Measurements from ENCODE around the gene PIK3R6.

Gene PIK3R6

DNA sequence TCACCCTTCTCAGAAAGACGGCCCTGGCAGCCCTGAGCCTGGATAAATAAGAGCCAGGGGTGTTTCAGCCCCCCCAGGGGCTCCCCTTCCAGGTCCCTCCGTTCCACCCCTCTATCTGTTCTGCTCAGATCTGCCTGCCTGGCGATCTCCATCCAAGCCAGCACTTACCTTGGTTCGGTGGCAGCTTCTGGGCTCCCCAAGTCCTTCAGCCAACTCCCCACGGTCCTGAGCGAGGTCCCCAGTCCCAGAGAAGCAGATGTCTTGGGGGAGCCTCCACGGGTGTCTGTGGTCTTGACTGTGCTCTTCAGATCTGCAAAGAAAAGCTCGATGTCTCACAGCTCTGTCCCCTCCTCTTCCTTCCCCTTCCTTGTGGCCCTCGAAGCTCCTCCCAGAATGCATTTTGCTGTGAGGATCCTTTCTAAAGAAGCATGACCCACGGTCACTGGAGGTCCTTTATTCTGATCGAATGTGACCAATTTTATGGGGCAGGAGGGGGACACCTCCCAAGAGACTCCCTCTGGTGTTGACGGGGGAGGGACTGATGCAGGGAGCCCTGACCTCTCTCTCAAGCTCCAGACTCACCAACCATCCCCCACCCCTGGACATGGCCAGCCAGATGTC is at the start of gene PIK3R6:
TSS of gene PIK3R6 (minus strand) at position 314 of the 621 bp plus-strand sequence. CDS start 17,880 bp downstream, outside the sequence.
- peak in 1 of 2 donors; percentile 49 for DNase-seq

GRCh38 chr17:8916466-8916865 is 49.0 kb upstream of the PIK3R6 start:
- DNase-seq: no peak

DNA sequence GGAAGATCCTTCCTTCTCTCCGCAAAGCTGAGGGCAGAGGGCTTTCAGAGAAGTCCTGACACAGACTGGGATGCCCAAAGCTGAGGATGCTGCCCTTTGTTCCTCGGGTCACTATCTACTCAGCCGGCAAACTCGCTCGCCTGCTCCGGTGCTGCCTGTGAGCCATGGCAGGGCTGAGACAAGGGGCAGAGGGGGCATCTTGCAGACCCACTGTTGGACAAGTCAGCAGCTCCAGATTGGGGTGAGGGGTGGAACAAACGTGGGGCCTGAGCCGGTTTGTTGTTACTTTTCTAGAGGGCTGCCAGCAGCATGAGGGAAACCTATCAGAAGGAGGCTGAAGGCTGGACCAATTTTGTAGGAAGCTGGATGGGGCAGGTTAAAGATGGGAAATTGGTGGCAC is 47.1 kb upstream of the PIK3R6 start:
- no peak for DNase-seq

GRCh38 chr17:8913879-8914278 is 46.4 kb upstream of the PIK3R6 start:
- DNase-seq: no peak

GRCh38 chr17:8913091-8913490 is 45.6 kb upstream of the PIK3R6 start:
- no peak for DNase-seq

- no peak for DNase-seq
Measured at GRCh38 chr17:8912084-8912981, 44.9 kb upstream of the PIK3R6 start.

DNA sequence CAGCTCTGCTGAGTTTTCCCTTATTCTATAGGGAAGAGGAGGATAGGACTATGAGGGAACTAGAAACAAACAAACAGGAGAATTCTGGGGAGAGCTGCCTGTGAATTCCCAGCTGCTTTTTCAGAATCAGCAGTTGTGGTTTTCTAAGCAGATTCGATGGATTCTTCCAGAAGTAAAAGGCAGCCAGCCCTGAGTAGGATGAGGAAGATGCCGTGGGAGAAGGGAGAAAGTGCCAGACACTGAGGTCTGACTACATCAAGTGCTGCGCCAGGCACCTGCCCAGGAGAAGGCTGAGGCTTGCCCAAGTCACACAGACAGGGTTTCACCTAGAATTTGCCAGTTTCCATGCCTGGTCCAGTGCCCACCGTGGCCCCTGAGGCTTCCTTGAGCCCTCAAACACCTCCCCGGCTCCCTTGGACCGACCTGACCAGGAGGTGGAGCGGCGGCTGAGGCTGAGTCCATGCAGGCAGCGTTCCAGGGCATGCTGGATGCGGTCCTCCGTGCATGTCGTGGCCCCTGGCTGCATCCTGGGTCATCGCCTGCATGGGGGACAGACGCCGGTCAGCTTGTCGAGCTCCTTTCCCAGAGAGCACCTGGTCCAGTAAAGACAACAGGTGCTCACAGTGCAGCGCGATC is 43.6 kb upstream of the PIK3R6 start:
- no peak for DNase-seq

- peak; percentile 72 to 79 for DNase-seq
Measured at GRCh38 chr17:8909586-8910270, 42.3 kb upstream of the PIK3R6 start.

- no peak for DNase-seq
Measured at GRCh38 chr17:8905331-8905730, 37.9 kb upstream of the PIK3R6 start.

GRCh38 chr17:8904686-8905085 is 37.2 kb upstream of the PIK3R6 start:
- DNase-seq: no peak

DNA sequence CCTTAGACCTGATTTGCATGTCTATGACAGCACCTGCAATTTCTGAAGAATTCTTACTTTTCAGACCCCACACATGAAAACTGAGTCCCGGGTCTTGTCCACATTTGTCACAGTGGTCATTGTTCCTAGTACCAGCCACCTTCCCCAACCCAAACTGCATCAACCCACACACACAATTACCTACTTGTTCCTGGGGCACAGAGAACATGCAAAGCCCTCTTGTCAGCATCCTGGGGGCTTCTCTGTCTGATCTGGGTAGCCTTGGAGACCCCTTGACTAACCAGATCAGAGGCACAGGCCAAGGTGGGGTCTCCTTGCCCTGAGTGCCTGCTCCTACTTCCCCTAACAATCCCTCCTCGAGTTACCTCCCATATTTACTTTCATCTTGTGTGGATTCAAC is 36.7 kb upstream of the PIK3R6 start:
- DNase-seq: no peak

DNA sequence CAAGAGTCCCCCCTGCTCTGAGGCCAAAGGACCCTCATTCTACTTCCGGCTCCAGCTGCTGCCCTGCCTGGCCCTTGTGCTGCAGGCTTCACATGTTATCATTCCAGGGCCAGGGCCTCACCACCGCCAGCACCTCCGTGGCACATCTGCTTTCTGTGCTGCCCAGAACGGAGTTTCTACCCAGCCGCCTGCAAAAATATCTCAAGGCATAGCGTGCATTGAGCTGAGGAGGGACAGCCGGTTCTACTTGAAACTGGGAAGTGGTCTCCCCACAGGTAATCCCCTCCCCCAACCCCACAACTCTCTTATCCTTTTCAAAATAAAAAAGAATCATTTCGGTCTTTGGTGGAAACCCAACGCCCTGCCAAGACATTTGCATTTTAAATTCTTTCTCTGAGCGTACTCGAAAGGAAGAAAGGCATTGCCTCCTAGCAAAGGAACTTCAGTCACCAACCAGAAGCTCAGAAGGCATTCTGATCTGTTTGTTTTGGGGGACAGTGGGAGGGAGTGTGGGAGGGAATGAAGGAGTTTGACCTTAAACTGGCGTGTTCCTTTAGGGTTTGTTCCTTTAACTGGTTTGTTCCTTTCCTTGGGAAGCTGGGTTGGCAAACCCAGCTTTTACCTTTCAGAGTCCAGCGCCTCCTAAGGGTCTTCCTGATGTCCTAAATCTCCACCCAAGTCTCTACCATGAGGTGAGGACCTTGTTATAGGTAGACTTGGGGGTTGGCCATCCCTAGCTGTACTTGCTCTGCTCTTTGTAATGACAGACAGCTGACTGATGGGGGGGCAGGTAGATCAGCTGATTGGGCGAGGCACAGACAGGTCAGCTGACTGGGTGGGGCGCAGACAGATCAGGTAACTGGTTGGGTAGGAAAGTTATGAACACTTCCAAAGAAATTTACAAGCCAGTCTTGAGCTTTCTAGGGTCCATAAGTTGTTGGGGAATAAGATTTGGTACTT is 33.4 kb upstream of the PIK3R6 start:
- peak in 1 of 2 donors; percentile 27 for DNase-seq

DNA sequence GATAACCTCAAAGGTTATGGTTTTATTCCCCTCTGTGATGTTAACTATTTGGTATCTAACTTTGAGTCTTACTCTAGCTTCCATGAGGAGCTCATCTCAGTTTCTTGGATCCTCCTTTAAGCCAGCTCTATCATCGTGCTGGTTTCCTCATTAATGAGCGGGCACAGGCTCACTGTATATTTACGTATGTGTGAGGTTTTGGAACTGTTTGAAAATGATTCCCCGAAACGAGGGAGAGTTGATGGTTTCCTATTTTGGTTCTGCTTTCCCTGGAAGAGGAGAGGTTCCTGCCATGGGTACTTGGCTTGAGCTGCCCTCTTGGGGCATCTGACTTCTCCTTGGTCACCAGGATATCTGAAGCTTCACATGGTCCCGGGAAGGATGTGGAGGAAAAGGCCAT is 32.7 kb upstream of the PIK3R6 start:
- DNase-seq: peak in 1 of 2 donors; percentile 48

- DNase-seq: no peak
Measured at GRCh38 chr17:8898636-8899035, 31.2 kb upstream of the PIK3R6 start.

- DNase-seq: peak; percentile 27 to 60
Measured at GRCh38 chr17:8898126-8898525, 30.7 kb upstream of the PIK3R6 start.

GRCh38 chr17:8896641-8897635 is 29.5 kb upstream of the PIK3R6 start:
- DNase-seq: no peak

DNA sequence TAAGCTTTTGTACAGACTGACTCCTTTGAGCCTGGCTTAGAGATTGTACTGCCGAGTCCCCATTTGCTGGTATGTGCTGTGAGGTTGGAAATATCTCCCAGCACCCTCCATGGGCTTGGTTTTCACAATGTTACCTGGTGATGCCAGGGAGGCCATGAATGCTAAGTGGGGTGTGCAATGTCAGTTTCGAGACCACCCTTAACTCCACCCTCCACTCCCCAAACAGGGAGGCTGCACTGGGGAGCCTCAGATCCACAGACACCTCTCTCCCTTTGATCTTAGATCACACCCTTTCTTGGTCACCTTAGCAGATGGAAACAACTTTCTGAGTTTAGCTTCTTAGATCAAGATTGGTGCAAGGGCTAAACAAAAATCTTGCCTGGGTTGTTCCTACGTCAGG is 28.6 kb upstream of the PIK3R6 start:
- DNase-seq: no peak

- peak; percentile 55 to 72 for DNase-seq
Measured at GRCh38 chr17:8894673-8895578, 27.5 kb upstream of the PIK3R6 start.

DNA sequence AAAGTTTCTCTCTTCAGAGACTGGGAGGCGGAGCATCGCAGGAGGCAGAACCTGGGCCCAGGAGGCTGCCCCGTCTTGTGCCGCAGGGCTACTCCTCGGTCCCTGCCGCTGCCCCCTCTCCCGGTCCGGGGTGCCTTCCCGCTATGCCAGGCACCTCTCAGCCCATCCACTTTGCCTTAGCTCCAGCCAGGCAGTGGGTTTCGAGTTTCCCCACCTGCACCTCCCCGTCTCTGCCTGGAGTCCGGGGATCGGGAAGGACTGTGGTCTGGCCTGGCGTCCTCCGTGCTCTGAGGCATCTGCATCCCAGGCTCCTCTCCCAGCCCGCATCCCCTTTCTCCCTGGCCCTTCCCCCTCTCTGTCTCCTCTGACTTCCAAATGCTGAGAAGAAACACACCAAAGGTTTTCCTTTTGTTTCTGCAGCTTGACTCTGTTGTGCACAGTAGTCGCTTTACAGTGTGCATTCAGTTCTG is 26.8 kb upstream of the PIK3R6 start:
- no peak for DNase-seq
